Measurements from ENCODE around the gene PPP2R5C.
"Not testable (repeated sequence)": the region's sequence is repeated elsewhere in the genome, so short reads cannot be mapped to it uniquely, and the experiment has no call there.

Gene PPP2R5C

DNA sequence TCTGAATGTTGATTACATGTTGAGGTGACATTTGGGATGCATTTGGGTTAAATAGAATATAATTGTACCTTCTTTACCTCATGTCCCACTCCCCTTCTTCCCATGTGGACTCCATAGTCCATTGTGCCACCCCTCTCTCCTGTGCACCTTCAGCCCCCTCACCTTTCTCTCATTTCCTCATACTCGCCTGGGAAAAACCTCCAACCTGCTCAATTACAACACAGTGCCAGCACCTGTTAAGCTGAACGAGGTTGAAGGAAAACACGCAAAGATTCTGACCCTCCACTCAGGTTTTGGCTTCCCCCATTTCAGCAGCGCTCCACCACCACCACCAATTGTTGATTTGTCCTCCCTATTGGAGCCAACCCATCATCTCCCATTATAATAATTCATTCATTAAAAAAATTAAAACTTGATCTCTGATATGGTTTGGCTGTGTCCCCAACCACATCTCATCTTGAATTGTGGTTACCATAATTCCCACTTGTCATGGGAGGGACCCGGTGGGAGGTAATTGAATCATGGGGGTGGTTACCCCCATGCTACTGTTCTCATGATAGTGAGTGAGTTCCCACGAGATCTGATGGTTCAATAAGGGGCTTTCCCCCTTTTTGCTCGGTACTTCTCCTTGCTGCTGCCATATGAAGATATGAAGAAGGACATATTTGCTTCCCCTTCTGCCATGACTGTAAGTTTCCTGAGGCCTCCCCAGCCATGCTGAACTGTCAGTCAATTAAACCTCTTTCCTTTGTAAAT lies 33.7 kb upstream of the PPP2R5C start:
- DNase-seq (ENCODE audit: low spot score): no peak

GRCh38 chr14:101728367-101728742 lies 33.2 kb upstream of the PPP2R5C start:
- DNase-seq (ENCODE audit: low spot score): no peak

DNA sequence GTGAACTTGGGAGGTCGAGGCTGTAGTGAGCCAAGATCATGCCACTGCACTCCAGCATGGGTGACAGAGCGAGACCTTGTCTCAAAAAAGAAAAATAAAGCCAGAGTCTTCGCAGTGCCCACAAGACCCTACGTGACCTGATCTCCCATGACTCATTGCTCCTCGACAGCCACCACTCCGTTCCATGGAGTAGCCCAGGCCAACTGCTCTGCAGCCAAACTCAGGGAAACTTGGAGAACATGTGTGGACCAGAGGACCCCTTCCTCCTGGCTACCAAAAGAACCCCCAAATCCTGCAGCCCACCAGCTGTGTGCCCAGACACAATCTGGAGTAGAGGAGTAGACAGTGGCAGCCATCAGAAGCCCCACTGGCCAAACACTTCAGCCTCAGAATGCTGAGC lies 32.1 kb upstream of the PPP2R5C start:
- no peak for DNase-seq (ENCODE audit: low spot score)

- not testable (repeated sequence) for DNase-seq (ENCODE audit: low spot score)
Measured at GRCh38 chr14:101730157-101730556, 31.4 kb upstream of the PPP2R5C start.

GRCh38 chr14:101730626-101731186 lies 30.8 kb upstream of the PPP2R5C start:
- no peak for DNase-seq (ENCODE audit: low spot score)

DNA sequence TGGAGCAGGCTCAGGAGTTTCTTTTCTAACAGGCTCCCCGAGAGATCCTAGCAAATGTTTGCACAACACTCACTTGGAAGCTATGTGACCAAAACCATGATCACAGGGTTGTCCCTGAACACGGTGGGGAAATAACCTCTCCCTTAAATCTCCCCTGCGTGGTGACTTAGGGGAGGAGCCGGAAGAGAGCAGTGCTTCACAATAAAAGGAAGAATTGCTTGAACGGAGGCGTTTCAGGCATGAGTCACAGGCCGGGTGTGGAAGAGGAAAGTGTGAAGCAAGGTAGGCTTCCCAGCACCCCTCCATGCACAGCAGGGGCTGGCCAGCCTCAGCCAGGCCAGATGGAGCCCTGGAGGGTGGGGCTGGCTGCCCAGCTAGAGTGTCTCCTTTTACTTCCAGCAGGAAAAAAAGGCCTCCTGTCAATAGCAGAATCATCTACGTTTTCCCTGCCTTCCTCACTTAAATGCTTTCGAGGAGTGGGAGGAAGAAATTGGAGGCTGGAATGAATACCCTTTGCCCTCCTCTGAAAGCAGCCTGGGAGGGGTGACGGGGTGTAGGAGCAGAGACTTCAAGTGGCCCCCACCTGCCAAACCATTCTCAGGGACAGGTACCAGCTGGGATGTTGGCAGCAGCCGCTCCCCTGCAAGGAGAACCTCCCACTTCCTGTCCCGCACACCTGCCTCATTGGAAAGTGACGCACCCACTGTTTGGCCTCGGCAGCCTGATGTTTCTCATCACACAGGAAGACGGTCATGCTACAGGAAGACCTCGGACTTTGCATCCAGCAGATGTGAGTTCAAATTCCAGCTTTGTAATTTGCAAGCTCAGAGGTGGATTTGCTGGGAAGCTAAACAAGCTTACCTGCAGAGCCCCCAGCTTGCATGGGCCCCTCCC lies 30.1 kb upstream of the PPP2R5C start:
- DNase-seq (ENCODE audit: low spot score): no peak

DNA sequence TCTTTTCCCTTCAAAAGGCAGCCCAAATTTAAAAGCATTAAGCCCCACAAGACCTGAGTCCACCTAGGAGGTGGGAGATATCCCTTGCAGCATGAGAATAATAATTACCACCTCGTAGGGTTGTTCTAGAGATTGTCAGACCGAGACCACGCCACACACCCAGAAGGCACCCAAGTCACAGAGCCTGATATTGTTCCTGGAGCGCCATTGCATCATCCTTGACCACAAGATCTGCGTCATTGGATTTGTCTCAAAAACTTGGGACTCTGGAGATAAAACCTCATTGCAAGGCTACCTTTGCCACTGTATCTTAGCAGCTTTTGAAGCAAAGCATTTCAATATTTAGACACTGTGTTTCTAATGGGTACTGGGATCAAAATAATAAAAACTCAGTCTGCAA lies 29.4 kb upstream of the PPP2R5C start:
- no peak for DNase-seq (ENCODE audit: low spot score)

DNA sequence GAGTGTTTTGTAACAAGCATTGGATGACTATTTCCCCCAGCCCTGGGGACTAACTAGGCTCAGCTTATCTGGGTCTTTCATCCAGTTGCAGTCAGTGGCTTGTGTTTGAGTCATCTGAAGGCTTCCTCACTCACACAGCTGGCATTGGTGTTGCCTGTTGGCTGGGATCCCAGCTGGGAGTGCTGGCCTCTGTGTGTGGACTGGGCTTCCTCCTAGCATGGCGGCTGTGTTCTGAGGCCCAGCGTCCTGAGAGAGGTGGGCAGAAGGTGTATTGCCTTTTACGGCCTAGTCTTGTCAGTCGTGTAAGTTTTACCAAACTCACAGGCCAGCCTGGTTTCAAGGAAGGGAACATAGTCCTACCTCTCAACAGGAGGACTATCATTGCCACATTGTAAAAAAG lies 28.3 kb upstream of the PPP2R5C start:
- DNase-seq (ENCODE audit: low spot score): no peak

DNA sequence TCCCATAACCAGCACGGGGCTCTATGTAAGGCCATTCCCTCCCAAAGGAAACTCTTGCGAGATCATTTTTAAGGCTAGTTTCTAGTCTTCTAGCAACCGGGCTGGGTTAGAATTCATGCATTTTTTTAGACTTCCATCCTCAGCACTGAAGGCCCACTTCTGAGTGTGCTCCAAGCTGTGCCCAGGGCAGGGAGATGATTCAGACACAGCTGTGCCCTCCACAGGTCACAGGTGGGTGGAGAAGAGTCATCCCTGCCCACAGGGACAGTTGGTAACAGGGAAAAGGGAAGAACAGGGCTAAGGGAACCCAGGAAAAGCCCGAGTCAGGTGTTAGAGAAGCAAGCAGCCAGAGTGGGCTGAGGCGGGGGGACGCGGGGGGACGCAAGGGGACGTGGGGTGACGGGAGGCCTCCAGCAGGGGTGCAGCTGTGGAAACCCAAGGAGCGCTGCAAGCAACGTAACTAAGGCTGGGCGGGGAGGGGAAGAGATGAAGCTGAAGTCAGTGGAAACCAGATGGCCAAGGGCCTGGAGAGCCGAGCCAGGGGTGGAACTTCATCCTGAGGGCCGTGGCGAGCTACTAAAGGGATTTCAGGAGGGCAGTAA lies 27.2 kb upstream of the PPP2R5C start:
- DNase-seq (ENCODE audit: low spot score): no peak

- DNase-seq (ENCODE audit: low spot score): no peak
Measured at GRCh38 chr14:101735453-101735852, 26.1 kb upstream of the PPP2R5C start.

DNA sequence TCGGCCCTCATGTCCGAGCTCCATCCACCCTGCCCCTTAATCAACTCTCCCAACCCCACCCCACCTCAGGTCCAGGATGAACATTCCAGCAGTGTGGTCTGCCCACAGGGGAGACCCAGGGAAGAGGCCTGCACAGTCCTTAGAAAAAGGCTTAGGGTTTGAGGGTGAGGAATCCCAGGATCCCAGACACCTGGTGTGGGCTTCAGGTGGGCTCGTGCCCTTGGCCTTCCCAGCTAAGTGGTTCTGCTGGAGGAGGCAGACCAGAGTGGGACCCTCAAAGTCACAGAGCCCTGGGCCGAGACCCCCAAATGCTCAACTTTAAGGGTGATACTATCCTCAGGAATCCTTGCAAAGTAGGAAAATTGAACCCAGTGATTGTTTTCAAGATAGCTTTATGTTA lies 25.4 kb upstream of the PPP2R5C start:
- DNase-seq (ENCODE audit: low spot score): no peak

GRCh38 chr14:101736585-101736984 lies 24.9 kb upstream of the PPP2R5C start:
- DNase-seq (ENCODE audit: low spot score): no peak

- DNase-seq (ENCODE audit: low spot score): no peak
Measured at GRCh38 chr14:101737414-101738339, 23.8 kb upstream of the PPP2R5C start.

DNA sequence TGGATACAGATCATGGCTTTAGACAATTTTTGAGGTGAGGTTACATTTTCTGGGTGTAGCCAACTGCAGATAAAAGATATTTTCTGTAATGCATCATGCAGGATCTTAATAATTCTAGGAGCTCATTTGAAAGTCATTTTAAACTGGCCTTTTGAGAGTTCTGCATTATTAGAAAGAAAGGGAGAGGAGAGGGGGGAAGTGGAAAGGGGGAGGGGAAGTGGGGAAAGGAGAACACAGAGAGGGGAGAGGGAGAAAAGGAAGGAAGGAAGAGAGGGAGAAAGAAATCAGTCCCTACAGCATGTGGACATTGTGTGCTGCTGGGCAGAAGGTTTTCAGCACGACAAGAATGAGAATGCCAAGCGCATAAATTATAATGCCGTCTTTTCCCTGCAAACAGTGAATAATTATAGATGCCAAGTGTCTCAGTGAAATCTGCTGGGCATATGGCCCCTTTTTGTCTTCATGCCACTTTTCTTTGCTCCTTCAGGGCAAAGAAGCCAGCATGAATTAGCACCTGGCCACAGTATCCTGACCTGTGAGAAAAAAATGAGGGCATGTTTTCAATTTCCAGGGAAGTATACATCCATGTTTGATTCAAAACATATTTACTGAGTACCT lies 22.7 kb upstream of the PPP2R5C start:
- DNase-seq (ENCODE audit: low spot score): no peak

DNA sequence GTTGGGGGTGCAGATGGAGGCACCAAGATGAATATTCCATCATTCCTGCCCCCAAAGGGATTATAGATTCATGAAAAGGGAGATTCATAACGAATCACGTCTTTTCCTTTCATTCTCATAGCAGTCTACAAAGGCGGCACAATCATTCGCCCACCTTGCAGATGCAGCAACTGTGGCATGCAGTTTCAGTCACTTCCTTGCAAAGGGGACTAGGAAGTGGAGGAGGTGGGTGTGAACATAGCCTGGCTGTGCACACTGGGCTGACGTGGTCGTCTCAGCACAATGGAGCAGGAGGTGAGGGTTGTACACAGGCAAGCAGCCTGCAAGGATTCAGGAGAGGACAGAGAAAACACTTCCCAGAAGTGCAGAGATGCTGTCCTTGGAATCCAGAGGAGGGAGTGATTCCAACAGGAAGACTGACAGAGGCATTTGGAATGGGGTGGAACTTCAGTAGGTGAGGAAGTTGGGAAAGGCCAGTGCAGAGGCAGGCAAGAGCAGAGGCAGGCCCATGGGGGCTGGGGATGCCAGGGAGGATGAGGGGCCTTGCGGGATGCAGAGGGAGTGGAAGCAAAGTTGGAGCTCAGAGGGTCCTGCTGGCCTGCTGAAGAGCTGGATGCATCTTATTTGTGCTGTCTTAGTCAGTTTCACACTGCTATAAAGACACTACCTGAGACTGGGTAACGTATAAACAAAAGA lies 21.9 kb upstream of the PPP2R5C start:
- DNase-seq (ENCODE audit: low spot score): no peak

DNA sequence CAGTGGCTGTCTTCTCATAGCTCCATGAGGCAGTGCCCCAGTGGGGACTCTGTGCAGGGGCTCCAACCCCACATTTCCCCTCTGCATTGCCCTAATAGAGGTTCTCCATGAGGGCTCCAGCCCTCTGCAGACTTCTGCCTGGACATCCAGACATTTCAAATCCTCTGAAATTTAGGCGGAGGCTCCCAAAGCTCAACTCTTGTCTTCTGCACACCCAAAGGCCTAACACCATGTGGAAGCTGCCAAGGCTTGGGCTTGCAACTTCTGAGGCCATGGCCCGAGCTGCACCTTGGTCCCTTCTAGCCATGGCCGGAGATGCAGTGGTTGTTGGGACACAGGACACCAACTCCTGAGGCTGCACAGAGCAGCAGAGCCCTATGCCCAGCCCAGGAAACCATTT lies 20.5 kb upstream of the PPP2R5C start:
- no peak for DNase-seq (ENCODE audit: low spot score)

DNA sequence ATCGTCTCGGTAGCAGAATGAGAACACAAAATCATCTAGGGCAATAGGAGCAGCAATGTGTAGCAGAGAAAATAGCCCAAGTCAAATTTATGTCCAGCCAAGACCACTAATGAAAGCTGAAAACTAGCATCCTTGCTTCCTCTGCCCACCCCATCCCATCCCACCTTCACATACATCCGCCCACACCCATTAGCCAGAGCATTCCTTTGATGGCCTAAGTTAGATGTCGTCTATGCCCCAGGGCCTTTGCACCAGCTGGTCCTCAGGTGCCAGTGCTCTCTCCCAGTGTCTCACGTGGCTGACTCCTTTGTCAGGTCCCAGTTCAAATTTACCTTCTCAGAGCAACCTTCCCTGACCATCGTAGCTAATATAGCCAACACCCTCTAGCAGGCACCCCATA lies 17.8 kb upstream of the PPP2R5C start:
- DNase-seq (ENCODE audit: low spot score): no peak

- DNase-seq (ENCODE audit: low spot score): not testable (repeated sequence)
Measured at GRCh38 chr14:101744382-101744781, 17.1 kb upstream of the PPP2R5C start.

DNA sequence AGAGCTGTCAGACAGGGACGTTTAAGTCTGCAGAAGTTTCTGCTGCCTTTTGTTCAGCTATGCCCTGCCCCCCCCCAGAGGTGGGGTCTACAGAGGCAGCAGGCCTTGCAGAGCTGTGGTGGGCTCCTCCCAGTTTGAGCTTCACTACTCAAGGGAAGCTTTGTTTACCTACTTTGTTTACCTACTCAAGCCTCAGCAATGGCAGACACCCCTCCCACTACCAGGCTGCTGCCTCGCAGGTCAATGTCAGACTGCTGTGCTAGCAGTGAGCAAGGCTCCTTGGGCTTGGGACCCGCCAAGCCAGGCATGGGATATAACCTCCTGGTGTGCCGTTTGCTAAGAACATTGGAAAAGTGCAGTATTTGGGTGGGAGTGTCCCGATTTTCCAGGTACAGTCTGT lies 11.8 kb upstream of the PPP2R5C start:
- not testable (repeated sequence) for DNase-seq (ENCODE audit: low spot score)

DNA sequence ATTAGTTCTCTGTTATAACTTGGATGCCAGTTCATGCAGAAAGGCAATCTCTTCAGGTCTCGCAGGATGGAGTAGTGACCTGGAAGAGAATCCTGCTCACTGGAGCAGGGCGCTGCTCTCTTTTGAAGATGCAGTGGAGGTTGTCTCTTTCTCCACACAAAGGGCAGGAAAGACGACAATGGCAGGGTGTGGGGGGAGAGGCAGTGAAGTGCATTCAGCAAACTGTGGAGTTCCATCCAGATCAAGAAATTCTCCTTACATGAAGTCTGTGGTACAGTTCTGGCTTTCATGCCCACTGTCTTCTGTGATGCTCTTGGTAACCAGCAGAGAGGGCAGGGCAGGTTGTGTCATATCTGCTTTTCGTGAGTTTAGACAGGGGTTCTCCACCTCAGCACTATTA lies 6.6 kb upstream of the PPP2R5C start:
- DNase-seq (ENCODE audit: low spot score): no peak

All from AG08396 (cell line).